ENCODE data around the gene LMF1.

GRCh38 chr16:886084-886543 is 84.7 kb downstream of the LMF1 start:
- TF ChIP-seq YY1 (IDR thresholded peaks at IDR 0.05; ENCODE audit: insufficient read depth, insufficient read length), result no peak
- no peak for TF ChIP-seq ZNF274 (IDR thresholded peaks at IDR 0.05; ENCODE audit: low read depth, low read length)
